ENCODE results near the gene OR51E2.
"Not testable (repeated sequence)": the region's sequence is repeated elsewhere in the genome, so short reads cannot be mapped to it uniquely, and the experiment has no call there.

The OR51E2 gene

GRCh38 chr11:4697585-4697984 lies at the start of gene OR51E2:
TSS of gene OR51E2 (minus strand) at chr11:4697853. CDS start at chr11:4682711, 15,142 bp downstream.
- DNase-seq (ENCODE audit: low read depth): no peak

- DNase-seq (ENCODE audit: low read depth): no peak
Measured at GRCh38 chr11:4740735-4741134, 43.1 kb upstream of the OR51E2 start.

- no peak for DNase-seq (ENCODE audit: low read depth)
Measured at GRCh38 chr11:4727171-4727570, 29.5 kb upstream of the OR51E2 start.

- DNase-seq (ENCODE audit: low read depth): not testable (repeated sequence)
Measured at GRCh38 chr11:4722616-4723534, 25.2 kb upstream of the OR51E2 start.

- DNase-seq (ENCODE audit: low read depth): no peak
Measured at GRCh38 chr11:4714300-4714699, 16.6 kb upstream of the OR51E2 start.

GRCh38 chr11:4713241-4713640 lies 15.6 kb upstream of the OR51E2 start:
- DNase-seq (ENCODE audit: low read depth): no peak

- no peak for DNase-seq (ENCODE audit: low read depth)
Measured at GRCh38 chr11:4704790-4705334, 7.2 kb upstream of the OR51E2 start.

- no peak for DNase-seq (ENCODE audit: low read depth)
Measured at GRCh38 chr11:4704054-4704789, 6.6 kb upstream of the OR51E2 start, which contains the start of gene MMP26. TSS of gene MMP26 (plus strand) at chr11:4704784.

GRCh38 chr11:4700436-4700820 lies 2.8 kb upstream of the OR51E2 start:
- DNase-seq (ENCODE audit: low read depth): no peak

GRCh38 chr11:4699697-4700435 lies 2.2 kb upstream of the OR51E2 start:
- no peak for DNase-seq (ENCODE audit: low read depth)

GRCh38 chr11:4695442-4695841 lies 2.2 kb downstream of the OR51E2 start:
- DNase-seq (ENCODE audit: low read depth): no peak

GRCh38 chr11:4684631-4685285 lies 12.9 kb downstream of the OR51E2 start:
- DNase-seq (ENCODE audit: low read depth): no peak

- no peak for DNase-seq (ENCODE audit: low read depth)
Measured at GRCh38 chr11:4682623-4683419, 14.8 kb downstream of the OR51E2 start.

- DNase-seq (ENCODE audit: low read depth): no peak
Measured at GRCh38 chr11:4680341-4680740, 17.3 kb downstream of the OR51E2 start.

GRCh38 chr11:4677948-4678347 lies 19.7 kb downstream of the OR51E2 start:
- no peak for DNase-seq (ENCODE audit: low read depth)

- no peak for DNase-seq (ENCODE audit: low read depth)
Measured at GRCh38 chr11:4673781-4674180, 23.9 kb downstream of the OR51E2 start.

- no peak for DNase-seq (ENCODE audit: low read depth)
Measured at GRCh38 chr11:4672470-4672869, 25.2 kb downstream of the OR51E2 start.

- no peak for DNase-seq (ENCODE audit: low read depth)
Measured at GRCh38 chr11:4671741-4672140, 25.9 kb downstream of the OR51E2 start.

GRCh38 chr11:4665424-4665823 lies 32.2 kb downstream of the OR51E2 start:
- DNase-seq (ENCODE audit: low read depth): no peak

- no peak for DNase-seq (ENCODE audit: low read depth)
Measured at GRCh38 chr11:4664786-4665185, 32.9 kb downstream of the OR51E2 start.

- DNase-seq (ENCODE audit: low read depth): no peak
Measured at GRCh38 chr11:4664183-4664582, 33.5 kb downstream of the OR51E2 start.
